Measurements from ENCODE around the gene PTPRG. TPM values are rescaled to one million over a fixed set of nuclear protein-coding genes. Genes with fewer than 3 reads are reported as not detected.

The PTPRG gene
- total and polyA plus RNA-seq, 2 donors (not counting 3 experiments of a cell fraction or from before 2014, with no cell fraction given), result 8.9 to 39.1 TPM

GRCh38 chr3:61960976-61961375 lies 399.6 kb downstream of the PTPRG start:
- dilution Hi-C loops (cut with MboI; ENCODE audit: extremely low pct_ligation_motif_present, low sequenced_read_pairs), result no loop called here
- peak; percentile 53 for FAIRE-seq

DNA sequence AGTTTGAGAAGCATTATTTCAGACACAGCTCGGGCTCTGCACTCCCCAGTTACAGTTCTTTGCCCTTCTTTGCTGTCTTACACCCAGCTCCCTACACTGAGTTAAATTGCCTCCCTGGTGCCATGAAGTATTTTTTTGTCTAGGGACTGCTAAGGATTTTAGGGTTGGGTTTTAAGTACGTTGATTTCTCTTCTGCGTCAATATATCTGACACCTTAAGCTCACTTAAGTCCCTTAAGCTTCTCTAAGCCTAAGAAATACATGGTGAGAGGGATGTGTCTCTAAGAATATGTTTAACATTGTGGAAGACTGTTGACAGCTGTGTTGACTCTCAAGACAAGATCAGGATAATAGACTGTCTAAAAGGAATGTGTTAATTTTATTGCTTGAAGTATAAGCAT lies 400.5 kb downstream of the PTPRG start:
- no peak for DNase-seq (ENCODE audit: low read depth, low spot score)
- dilution Hi-C loops (cut with MboI; ENCODE audit: extremely low pct_ligation_motif_present, low sequenced_read_pairs) (no loop called here), intact Hi-C loops (cut with micrococcal nuclease) (no loop called here)
- TF ChIP-seq POLR2A (IDR thresholded peaks at IDR 0.05; ENCODE audit: low read depth, low read length) (no peak), EZH2 (IDR thresholded peaks at IDR 0.05; ENCODE audit: borderline replicate concordance, low read depth, low read length, severe bottlenecking) (no peak), JUN (IDR thresholded peaks at IDR 0.05; ENCODE audit: borderline replicate concordance, insufficient read depth, insufficient read length, low read depth) (no peak), MAX (IDR thresholded peaks at IDR 0.05; ENCODE audit: insufficient read depth, insufficient read length) (no peak), POLR2AphosphoS5 (IDR thresholded peaks at IDR 0.05; ENCODE audit: insufficient read depth, low read depth, low read length) (no peak), GATA2 (IDR thresholded peaks at IDR 0.05; ENCODE audit: insufficient read depth, insufficient read length, low read depth, low read length) (no peak), FOS (IDR thresholded peaks at IDR 0.05; ENCODE audit: borderline replicate concordance, insufficient read depth, low read length) (no peak), MYC (IDR thresholded peaks at IDR 0.05; ENCODE audit: low read depth, low read length) (no peak), CTCF (IDR thresholded peaks at IDR 0.05; ENCODE audit: extremely low read depth in 1 of 2, insufficient read depth in 1 of 2, low read depth in 1 of 2, low read length in 2 of 2) (no peak)
- BruUV-seq (replicated peaks), result no TSS peak
- H2AFZ ChIP-seq (ENCODE audit: low read depth, low read length), result no peak overlapping the region
- H3K36me3 ChIP-seq (ENCODE audit: control insufficient read depth in 2 of 2, extremely low read depth in 1 of 2, insufficient read depth in 2 of 2, low read length in 2 of 2), result no peaks in the 10 kb centered on the region
- no peak for FAIRE-seq
- ChIA-PET CTCF (no interaction called here), POLR2A (no interaction called here)
- no peaks in the 10 kb centered on the region for H3K27me3 ChIP-seq (ENCODE audit: control insufficient read depth in 2 of 2, insufficient read depth in 2 of 2, low read length in 2 of 2)
- no peak overlapping the region for H3K27ac ChIP-seq (ENCODE audit: insufficient read depth, low read depth, low read length)
- peaks cover 5% of the 10 kb centered on the region for H3K4me1 ChIP-seq (ENCODE audit: control insufficient read depth, extremely low read depth, insufficient read depth, low read length)
- no peaks in the 10 kb centered on the region for H4K20me1 ChIP-seq (replicated peaks; ENCODE audit: control insufficient read depth, extremely low read depth, insufficient read depth, low read length)
- no peak overlapping the region for H3K4me3 ChIP-seq (replicated peaks in 1 of 3; ENCODE audit: insufficient read depth in 1 of 3, low read depth in 1 of 3, low read length in 3 of 3)
- H3K4me2 ChIP-seq (ENCODE audit: insufficient read depth, low read length), result no peak overlapping the region
- H3K9me1 ChIP-seq (replicated peaks; ENCODE audit: control insufficient read depth, extremely low read depth, insufficient read depth, low read length), result no peaks in the 10 kb centered on the region
- H3K9me3 ChIP-seq (replicated peaks; ENCODE audit: control insufficient read depth, insufficient read depth, low read length), result no peaks in the 10 kb centered on the region
- no peak overlapping the region for H3K9ac ChIP-seq (replicated peaks; ENCODE audit: extremely low read depth, insufficient read depth, low read length)
- no peaks in the 10 kb centered on the region for H3K79me2 ChIP-seq (ENCODE audit: control insufficient read depth, insufficient read depth, low read length)

More at GRCh38 chr3:61960976-61961375, 399.6 kb downstream of the PTPRG start:
- Histone ChIP-seq H3K4me3 (replicated peaks in 1 of 3; ENCODE audit: insufficient read depth in 1 of 3, low read depth in 1 of 3, low read length in 3 of 3) (no peak overlapping the region), H3K4me1 (ENCODE audit: control insufficient read depth, extremely low read depth, insufficient read depth, low read length) (peaks cover 5% of the 10 kb centered on the region), H2AFZ (ENCODE audit: low read depth, low read length) (no peak overlapping the region), H3K27me3 (ENCODE audit: control insufficient read depth in 2 of 2, insufficient read depth in 2 of 2, low read length in 2 of 2) (no peaks in the 10 kb centered on the region), H3K27ac (ENCODE audit: insufficient read depth, low read depth, low read length) (no peak overlapping the region), H3K9ac (replicated peaks; ENCODE audit: extremely low read depth, insufficient read depth, low read length) (no peak overlapping the region), H4K20me1 (replicated peaks; ENCODE audit: control insufficient read depth, extremely low read depth, insufficient read depth, low read length) (no peaks in the 10 kb centered on the region), H3K36me3 (ENCODE audit: control insufficient read depth in 2 of 2, extremely low read depth in 1 of 2, insufficient read depth in 2 of 2, low read length in 2 of 2) (no peaks in the 10 kb centered on the region), H3K79me2 (ENCODE audit: control insufficient read depth, insufficient read depth, low read length) (no peaks in the 10 kb centered on the region), H3K4me2 (ENCODE audit: insufficient read depth, low read length) (no peak overlapping the region), H3K9me1 (replicated peaks; ENCODE audit: control insufficient read depth, extremely low read depth, insufficient read depth, low read length) (no peaks in the 10 kb centered on the region), H3K9me3 (replicated peaks; ENCODE audit: control insufficient read depth, insufficient read depth, low read length) (no peaks in the 10 kb centered on the region)
- no TSS peak for BruUV-seq (replicated peaks)
- ChIA-PET CTCF (interaction anchor here (2.2 kb wide), 1 partner anchor 25 kb away, joined by 8 read pairs; no protein-coding TSS in a partner anchor), POLR2A (no interaction called here)
- TF ChIP-seq GATA2 (IDR thresholded peaks at IDR 0.05; ENCODE audit: insufficient read depth, insufficient read length, low read depth, low read length) (peak; percentile 71), MYC (IDR thresholded peaks at IDR 0.05; ENCODE audit: low read depth, low read length) (no peak), JUN (IDR thresholded peaks at IDR 0.05; ENCODE audit: borderline replicate concordance, insufficient read depth, insufficient read length, low read depth) (no peak)
- no peak for DNase-seq (ENCODE audit: low read depth, low spot score)
- intact Hi-C loops (cut with micrococcal nuclease), result no loop called here
